H9 (cell line): ENCODE measurements around the gene MACROD1. TPM values are rescaled to one million over a fixed set of nuclear protein-coding genes. Genes with fewer than 3 reads are reported as not detected.

Experiments
- DNase-seq: peaks from one replicate; pipeline ENCODE4 v3.0.0-alpha.2; 2017
- H2AFZ ChIP-seq: one replicate; pipeline ENCODE4 v1.6.1; 2013; ENCODE audit warnings: mild to moderate bottlenecking, low read length, control low read depth, moderate library complexity
- H2AK5ac ChIP-seq: 2 replicates; pipeline ENCODE4 v1.6.1; 2013; ENCODE audit warnings: low read length, control low read depth, mixed read lengths; ENCODE audit not compliant: insufficient read length
- H2BK120ac ChIP-seq: one replicate; pipeline ENCODE4 v1.6.1; 2013; ENCODE audit warnings: low read depth, mild to moderate bottlenecking, low read length, control low read depth, inconsistent platforms; ENCODE audit not compliant: poor library complexity, severe bottlenecking
- H2BK12ac ChIP-seq: 2 replicates; pipeline ENCODE4 v1.6.1; 2013; ENCODE audit warnings: low read length, control low read depth, mixed read lengths, low read depth; ENCODE audit not compliant: insufficient read length
- H2BK15ac ChIP-seq: 2 replicates; pipeline ENCODE4 v1.6.1; 2013; ENCODE audit warnings: low read depth, low read length, control low read depth
- H2BK20ac ChIP-seq: one replicate; pipeline ENCODE4 v1.6.1; 2013; ENCODE audit warnings: low read depth, mild to moderate bottlenecking, low read length, control low read depth, inconsistent platforms; ENCODE audit not compliant: poor library complexity, severe bottlenecking
- H2BK5ac ChIP-seq: 2 replicates; pipeline ENCODE4 v1.6.1; 2013; ENCODE audit warnings: low read length, control low read depth, mixed read lengths; ENCODE audit not compliant: insufficient read length
- H3K14ac ChIP-seq: 2 replicates; pipeline ENCODE4 v1.6.1; 2013; ENCODE audit warnings: low read length, control low read depth; ENCODE audit not compliant: insufficient read depth
- H3K18ac ChIP-seq: 2 replicates; pipeline ENCODE4 v1.6.1; 2013; ENCODE audit warnings: low read depth, mild to moderate bottlenecking, mixed read lengths, low read length, control low read depth; ENCODE audit not compliant: insufficient read length
- H3K23ac ChIP-seq: 2 replicates; pipeline ENCODE4 v1.6.1; 2013; ENCODE audit warnings: low read length, control low read depth, mixed read lengths, low read depth; ENCODE audit not compliant: insufficient read length
- H3K23me2 ChIP-seq: 2 replicates; pipeline ENCODE4 v1.6.1; 2013; ENCODE audit warnings: low read depth, mild to moderate bottlenecking, mixed read lengths, low read length, control low read depth; ENCODE audit not compliant: insufficient read length, poor library complexity, severe bottlenecking
- H3K27ac ChIP-seq: 2 replicates; pipeline ENCODE4 v1.5.1; 2013; ENCODE audit warnings: low read length, control low read depth, mixed read lengths, low read depth; ENCODE audit not compliant: insufficient read length
- H3K27me3 ChIP-seq: 2 replicates; pipeline ENCODE4 v1.6.1; 2013; ENCODE audit warnings: low read length, control low read depth, inconsistent platforms; ENCODE audit not compliant: insufficient read depth
- H3K4ac ChIP-seq: 2 replicates; pipeline ENCODE4 v1.6.1; 2013; ENCODE audit warnings: low read depth, mild to moderate bottlenecking, control low read depth, inconsistent platforms, low read length, moderate library complexity
- H3K4me1 ChIP-seq: 2 replicates; pipeline ENCODE4 v1.6.1; 2013; ENCODE audit warnings: low read length, control low read depth, inconsistent platforms; ENCODE audit not compliant: insufficient read depth
- H3K4me2 ChIP-seq: 2 replicates; pipeline ENCODE4 v1.6.1; 2013; ENCODE audit warnings: low read length, control low read depth, mixed read lengths; ENCODE audit not compliant: insufficient read length, insufficient read depth
- H3K56ac ChIP-seq: 2 replicates; pipeline ENCODE4 v1.6.1; 2013; ENCODE audit warnings: low read depth, mild to moderate bottlenecking, mixed read lengths, low read length, control low read depth; ENCODE audit not compliant: insufficient read length
- H3K79me1 ChIP-seq: 2 replicates; pipeline ENCODE4 v1.6.1; 2013; ENCODE audit warnings: low read depth, mild to moderate bottlenecking, moderate library complexity, low read length, control low read depth, inconsistent platforms; ENCODE audit not compliant: insufficient read depth, poor library complexity, severe bottlenecking
- H3K79me2 ChIP-seq: 2 replicates; pipeline ENCODE4 v1.6.1; 2013; ENCODE audit warnings: low read length, control low read depth, inconsistent platforms; ENCODE audit not compliant: insufficient read depth
- H3K9ac ChIP-seq: 2 replicates; pipeline ENCODE4 v1.6.1; 2013; ENCODE audit warnings: low read length, control low read depth, mixed read lengths; ENCODE audit not compliant: insufficient read length; ENCODE audit errors: extremely low read depth
- H3K9me3 ChIP-seq: one replicate; pipeline ENCODE4 v1.6.1; 2013; ENCODE audit warnings: low read depth, low read length, inconsistent platforms; ENCODE audit not compliant: control insufficient read depth
- H3T11ph ChIP-seq: one replicate; pipeline ENCODE4 v1.6.1; 2013; ENCODE audit warnings: mild to moderate bottlenecking, low read length, control low read depth, inconsistent platforms
- H4K20me1 ChIP-seq: one replicate; pipeline ENCODE4 v1.6.1; 2013; ENCODE audit not compliant: control insufficient read depth, insufficient read length, insufficient read depth
- H4K5ac ChIP-seq: 2 replicates; pipeline ENCODE4 v1.6.1; 2013; ENCODE audit warnings: low read depth, mild to moderate bottlenecking, mixed read lengths, low read length, control low read depth; ENCODE audit not compliant: insufficient read length
- H4K8ac ChIP-seq: replicated peaks from 2 replicates; pipeline ENCODE4 v1.6.1; 2013; ENCODE audit warnings: low read length, control low read depth, mixed read lengths, low read depth; ENCODE audit not compliant: insufficient read length
- H4K91ac ChIP-seq: 2 replicates; pipeline ENCODE4 v1.6.1; 2013; ENCODE audit warnings: low read depth, mild to moderate bottlenecking, moderate library complexity, mixed read lengths, low read length, control low read depth; ENCODE audit not compliant: insufficient read length
- H3K27ac Mint-ChIP-seq, 3 experiments: 2 replicates in 2 of 3; 3 replicates in 1 of 3; pipeline ENCODE4 v1.8.0; 2020 to 2021; ENCODE audit warnings: mixed read lengths in 3 of 3, mild to moderate bottlenecking in 1 of 3, moderate library complexity in 1 of 3
- H3K27me3 Mint-ChIP-seq: 2 replicates; pipeline ENCODE4 v1.8.0; 2021; ENCODE audit warnings: low read depth, mild to moderate bottlenecking, moderate library complexity, mixed read lengths
- H3K36me3 Mint-ChIP-seq, 3 experiments: 2 replicates in 2 of 3; 3 replicates in 1 of 3; pipeline ENCODE4 v1.8.0; 2020 to 2021; ENCODE audit warnings: low read depth in 3 of 3, mixed read lengths in 3 of 3; ENCODE audit not compliant: insufficient read depth in 1 of 3
- H3K4me1 Mint-ChIP-seq, 2 experiments: 2 replicates each; pipeline ENCODE4 v1.8.0; 2020; ENCODE audit warnings: mixed read lengths in 2 of 2
- H3K4me3 Mint-ChIP-seq, 2 experiments: 2 replicates in 1 of 2; 3 replicates in 1 of 2; pipeline ENCODE4 v1.8.0; 2020 to 2021; ENCODE audit warnings: mild to moderate bottlenecking in 2 of 2, mixed read lengths in 2 of 2, moderate library complexity in 1 of 2
- H3K9me3 Mint-ChIP-seq, 2 experiments: 2 replicates in 1 of 2; 3 replicates in 1 of 2; pipeline ENCODE4 v1.8.0; 2020; ENCODE audit warnings: mild to moderate bottlenecking in 2 of 2, mixed read lengths in 2 of 2, moderate library complexity in 1 of 2
- WGBS: extraction: QIAGEN DNeasy Blood & Tissue Kit; methylation state at CpG from one replicate; pipeline ENCODE4 v1.1.7; 2013; ENCODE audit warnings: missing lambda C conversion rate, low lambda C conversion rate, mixed read lengths; ENCODE audit not compliant: insufficient read length; ENCODE audit errors: extremely low coverage; 5-methylcytosine and 5-hydroxymethylcytosine counted together
- total RNA-seq: library from RNA; stranded (reverse); gene quantifications from 2 replicates; pipeline ENCODE4 v1.2.1, GENCODE V29; 2021
- TF ChIP-seq, protein P1 (sequence below): fragments of 200-600 bp; sonication (generic); conservative IDR thresholded peaks from 3 replicates; pipeline ENCODE4 v1.8.0; 2021; ENCODE audit warnings: antibody characterized with exemption, mild to moderate bottlenecking

The MACROD1 gene
- total RNA-seq, 1 experiment from 2014 or later = 21.2 TPM

DNA sequence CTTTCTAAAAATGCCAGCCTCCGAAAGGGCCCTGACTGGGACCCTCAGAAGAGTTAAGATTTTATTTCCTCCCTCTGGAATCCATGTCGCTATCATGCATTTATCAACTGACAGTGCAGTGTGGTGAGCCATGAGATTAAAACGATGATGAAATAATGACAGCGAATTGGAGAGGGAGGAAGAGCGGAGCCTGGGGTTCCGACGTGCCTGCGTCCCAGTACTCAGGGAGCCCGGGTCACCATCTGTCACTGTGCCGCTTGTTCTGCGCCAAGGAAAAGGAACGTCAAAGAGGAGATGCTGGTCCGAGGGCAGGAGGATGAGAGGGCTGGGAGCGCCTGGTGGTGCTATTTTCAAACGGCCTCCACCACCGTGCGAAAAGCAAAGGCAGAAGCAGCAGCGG is 46.2 kb downstream of the MACROD1 start:
- Histone ChIP-seq H3K23ac (no peak overlapping the region), H3T11ph (no peak overlapping the region), H3K27ac (no peak overlapping the region), H4K5ac (no peak overlapping the region), H3K56ac (no peak overlapping the region), H3K27me3 (peaks cover 3% of the 10 kb centered on the region; the same call in 1 of the 2 replicates), H3K4me1 (peaks cover 4% of the 10 kb centered on the region; the same call in 1 of the 2 replicates), H3K14ac (no peak overlapping the region), H2BK12ac (no peak overlapping the region), H3K9ac (no peak overlapping the region), H2BK5ac (no peak overlapping the region), H2BK20ac (no peak overlapping the region), H3K18ac (no peak overlapping the region), H2AK5ac (no peak overlapping the region), H3K4ac (no peak overlapping the region), H3K79me1 (no peaks in the 10 kb centered on the region), H3K9me3 (no peaks in the 10 kb centered on the region), H4K91ac (no peak overlapping the region), H3K23me2 (peaks cover 3% of the 10 kb centered on the region), H2BK120ac (no peak overlapping the region), H4K20me1 (no peaks in the 10 kb centered on the region), H3K79me2 (no peaks in the 10 kb centered on the region), H2AFZ (no peak overlapping the region), H3K4me2 (no peak overlapping the region), H4K8ac (no peak overlapping the region), H2BK15ac (no peak overlapping the region)
- peak overlapping the region in 1 of 3 experiments; percentile 88; a peak in 2 of 7 replicates for H3K27ac Mint-ChIP-seq
- TF ChIP-seq, protein P1, sequence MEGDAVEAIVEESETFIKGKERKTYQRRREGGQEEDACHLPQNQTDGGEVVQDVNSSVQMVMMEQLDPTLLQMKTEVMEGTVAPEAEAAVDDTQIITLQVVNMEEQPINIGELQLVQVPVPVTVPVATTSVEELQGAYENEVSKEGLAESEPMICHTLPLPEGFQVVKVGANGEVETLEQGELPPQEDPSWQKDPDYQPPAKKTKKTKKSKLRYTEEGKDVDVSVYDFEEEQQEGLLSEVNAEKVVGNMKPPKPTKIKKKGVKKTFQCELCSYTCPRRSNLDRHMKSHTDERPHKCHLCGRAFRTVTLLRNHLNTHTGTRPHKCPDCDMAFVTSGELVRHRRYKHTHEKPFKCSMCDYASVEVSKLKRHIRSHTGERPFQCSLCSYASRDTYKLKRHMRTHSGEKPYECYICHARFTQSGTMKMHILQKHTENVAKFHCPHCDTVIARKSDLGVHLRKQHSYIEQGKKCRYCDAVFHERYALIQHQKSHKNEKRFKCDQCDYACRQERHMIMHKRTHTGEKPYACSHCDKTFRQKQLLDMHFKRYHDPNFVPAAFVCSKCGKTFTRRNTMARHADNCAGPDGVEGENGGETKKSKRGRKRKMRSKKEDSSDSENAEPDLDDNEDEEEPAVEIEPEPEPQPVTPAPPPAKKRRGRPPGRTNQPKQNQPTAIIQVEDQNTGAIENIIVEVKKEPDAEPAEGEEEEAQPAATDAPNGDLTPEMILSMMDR = no peak
- peaks cover 29% of the 10 kb centered on the region for H3K27me3 Mint-ChIP-seq
- H3K36me3 Mint-ChIP-seq = peaks cover 0 to 3% (median 0%) of the 10 kb centered on the region in 3 experiments; a peak in 1 of 7 replicates
- peak overlapping the region in 1 of 2 experiments; percentile 57; a peak in 1 of 5 replicates for H3K4me3 Mint-ChIP-seq
- no CpG with 5 or more reads among the region's 18 CpGs for WGBS
- peaks cover 20 to 40% of the 10 kb centered on the region in 2 experiments for H3K4me1 Mint-ChIP-seq
- DNase-seq = no peak
- H3K9me3 Mint-ChIP-seq = no peaks in the 10 kb centered on the region
